Osteoblast (primary cell): ENCODE results near the gene SLIT3. TPM values are rescaled to one million over a fixed set of nuclear protein-coding genes. Genes with fewer than 3 reads are reported as not detected.
A peak's percentile ranks its signal among the peaks of the same experiment; 100 is the strongest.

Source experiments
- DNase-seq: peaks from one replicate; pipeline ENCODE4 v3.0.0; 2011; ENCODE audit warnings: low spot score, mixed read lengths; ENCODE audit not compliant: insufficient read length; ENCODE audit errors: missing footprints
- H2AFZ ChIP-seq: 2 replicates; pipeline ENCODE4 v1.6.0; 2011; ENCODE audit warnings: mild to moderate bottlenecking, low read length
- H3K27ac ChIP-seq: 2 replicates; pipeline ENCODE4 v1.5.1; 2011; ENCODE audit warnings: mild to moderate bottlenecking, low read depth, low read length, moderate library complexity
- H3K27me3 ChIP-seq: 2 replicates; pipeline ENCODE4 v1.6.0; 2012; ENCODE audit warnings: mild to moderate bottlenecking, control low read depth, inconsistent platforms, low read length, moderate library complexity; ENCODE audit not compliant: insufficient read depth
- H3K36me3 ChIP-seq: 2 replicates; pipeline ENCODE4 v1.5.1; 2011; ENCODE audit warnings: mild to moderate bottlenecking, low read length, control low read depth, moderate library complexity; ENCODE audit not compliant: insufficient read depth
- H3K4me1 ChIP-seq: 2 replicates; pipeline ENCODE4 v1.5.1; 2011; ENCODE audit warnings: mild to moderate bottlenecking, low read length, control low read depth, moderate library complexity; ENCODE audit not compliant: insufficient read depth
- H3K4me2 ChIP-seq: 2 replicates; pipeline ENCODE4 v1.6.0; 2011; ENCODE audit warnings: mild to moderate bottlenecking, low read length; ENCODE audit not compliant: insufficient read depth
- H3K4me3 ChIP-seq: fragments of 200-600 bp; sonication (generic); 3 replicates; pipeline ENCODE4 v1.5.1; 2012; ENCODE audit warnings: mild to moderate bottlenecking, low read length, inconsistent platforms; ENCODE audit not compliant: insufficient read depth
- H3K79me2 ChIP-seq: 2 replicates; pipeline ENCODE4 v1.6.0; 2012; ENCODE audit warnings: mild to moderate bottlenecking, low read length, control low read depth, inconsistent platforms; ENCODE audit not compliant: insufficient read depth
- H3K9me3 ChIP-seq: 2 replicates; pipeline ENCODE4 v1.5.1; 2011; ENCODE audit warnings: low read depth, low read length, control low read depth
- H4K20me1 ChIP-seq: 2 replicates; pipeline ENCODE4 v1.6.0; 2012; ENCODE audit warnings: mild to moderate bottlenecking, low read length, control low read depth; ENCODE audit not compliant: insufficient read depth
- CTCF ChIP-seq: IDR thresholded peaks from 2 replicates; pipeline ENCODE4 v1.5.1; 2011; ENCODE audit warnings: mild to moderate bottlenecking, low read depth, low read length, moderate library complexity; ENCODE audit errors: extremely low read depth
- total RNA-seq: library from RNA; depleted of rRNA; stranded (reverse); fragments of >200 nt; gene quantifications from 2 replicates; pipeline ENCODE4 v1.2.3, GENCODE V29; 2012

SLIT3 gene
- total RNA-seq, 1 donor = 37.6 TPM

DNA sequence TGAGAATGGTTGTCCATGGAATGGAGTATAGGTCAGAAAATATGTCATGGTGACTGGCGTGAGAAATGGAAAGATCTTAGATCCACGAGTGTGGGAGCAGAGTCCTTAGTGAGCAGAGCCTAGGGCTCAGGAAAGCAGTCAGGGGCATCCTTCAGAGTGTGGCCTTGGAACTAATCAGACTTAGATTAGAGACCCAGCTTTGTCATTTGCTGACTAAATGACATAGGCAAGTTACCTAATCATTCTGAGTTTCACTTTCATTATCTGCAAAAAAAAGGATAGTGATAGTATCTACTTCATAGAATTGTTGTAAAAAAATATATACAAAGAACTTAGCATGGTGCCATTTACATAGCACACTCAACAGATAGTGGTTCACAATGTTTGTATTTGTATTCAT is 24.3 kb upstream of the SLIT3 start:
- TF ChIP-seq CTCF = no peak
- Histone ChIP-seq H4K20me1 (no peaks in the 10 kb centered on the region), H3K4me1 (no peaks in the 10 kb centered on the region), H3K27me3 (no peaks in the 10 kb centered on the region), H3K79me2 (no peaks in the 10 kb centered on the region), H3K9me3 (no peaks in the 10 kb centered on the region), H3K4me3 (peak overlapping the region; percentile 29), H3K27ac (no peak overlapping the region), H2AFZ (peak overlapping the region; percentile 83), H3K4me2 (peak overlapping the region; percentile 64), H3K36me3 (no peaks in the 10 kb centered on the region)
- no peak for DNase-seq

DNA sequence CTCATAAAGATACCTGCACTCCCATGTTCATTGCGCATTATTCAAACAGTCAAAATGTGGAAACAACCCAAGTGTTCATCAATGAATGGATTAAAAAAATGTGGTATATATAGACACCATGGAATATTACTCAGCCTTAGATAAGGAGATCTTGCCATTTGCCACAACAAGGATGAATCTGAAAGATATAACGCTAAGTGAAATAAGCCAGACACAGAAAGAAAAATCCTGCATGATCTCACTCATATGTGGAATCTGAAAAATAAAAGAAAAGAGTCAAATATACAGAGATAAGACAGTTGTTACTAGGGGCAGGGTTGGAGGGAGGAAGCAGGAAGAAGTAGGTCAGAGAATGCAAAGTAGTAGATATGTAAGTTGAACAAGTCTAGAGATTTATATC is 17.6 kb upstream of the SLIT3 start:
- no peaks in the 10 kb centered on the region for H3K4me1 ChIP-seq
- no peaks in the 10 kb centered on the region for H3K9me3 ChIP-seq
- H3K4me3 ChIP-seq = no peak overlapping the region
- no peaks in the 10 kb centered on the region for H3K27me3 ChIP-seq
- no peaks in the 10 kb centered on the region for H3K79me2 ChIP-seq
- no peak overlapping the region for H3K27ac ChIP-seq
- no peak for DNase-seq
- H2AFZ ChIP-seq = no peak overlapping the region
- H3K4me2 ChIP-seq = no peak overlapping the region
- TF ChIP-seq CTCF = no peak
- no peaks in the 10 kb centered on the region for H4K20me1 ChIP-seq
- H3K36me3 ChIP-seq = no peaks in the 10 kb centered on the region

GRCh38 chr5:169307646-169308045 is 6.7 kb upstream of the SLIT3 start:
- Histone ChIP-seq H4K20me1 (no peaks in the 10 kb centered on the region), H3K27me3 (peaks cover 17% of the 10 kb centered on the region), H3K79me2 (no peaks in the 10 kb centered on the region), H2AFZ (no peak overlapping the region), H3K27ac (no peak overlapping the region), H3K4me2 (no peak overlapping the region), H3K36me3 (no peaks in the 10 kb centered on the region), H3K4me3 (no peak overlapping the region), H3K9me3 (no peaks in the 10 kb centered on the region), H3K4me1 (peaks cover 13% of the 10 kb centered on the region)
- DNase-seq = no peak
- TF ChIP-seq CTCF = no peak

- H4K20me1 ChIP-seq = no peaks in the 10 kb centered on the region
- no peak overlapping the region for H3K27ac ChIP-seq
- H3K27me3 ChIP-seq = peaks cover 13% of the 10 kb centered on the region
- H3K79me2 ChIP-seq = no peaks in the 10 kb centered on the region
- no peak overlapping the region for H3K4me2 ChIP-seq
- no peaks in the 10 kb centered on the region for H3K36me3 ChIP-seq
- no peaks in the 10 kb centered on the region for H3K9me3 ChIP-seq
- no peak for TF ChIP-seq CTCF
- no peak overlapping the region for H2AFZ ChIP-seq
- peaks cover 27% of the 10 kb centered on the region for H3K4me1 ChIP-seq
- DNase-seq = no peak
- no peak overlapping the region for H3K4me3 ChIP-seq
Measured at GRCh38 chr5:169305366-169305765, 4.4 kb upstream of the SLIT3 start.
